ENCODE results near the gene PLXNA2.

Gene PLXNA2

GRCh38 chr1:208060215-208060869 lies 183.8 kb downstream of the PLXNA2 start:
- Histone ChIP-seq H3K27ac (ENCODE audit: low read length) (no peak overlapping the region), H3K36me3 (ENCODE audit: insufficient read depth, low read length) (no peaks in the 10 kb centered on the region), H2AFZ (ENCODE audit: low read depth, low read length) (no peak overlapping the region), H3K4me3 (ENCODE audit: low read depth in 1 of 2, low read length in 2 of 2) (no peak overlapping the region), H3K9ac (ENCODE audit: low read depth, low read length) (no peak overlapping the region), H4K20me1 (ENCODE audit: insufficient read depth, low read length) (no peaks in the 10 kb centered on the region), H3K9me3 (ENCODE audit: insufficient read depth, low read length, severe bottlenecking) (no peaks in the 10 kb centered on the region), H3K4me1 (ENCODE audit: insufficient read depth, low read length) (no peaks in the 10 kb centered on the region), H3K4me2 (ENCODE audit: insufficient read depth, low read length) (no peak overlapping the region), H3K27me3 (ENCODE audit: insufficient read depth, low read length, poor library complexity) (peaks cover 30% of the 10 kb centered on the region), H3K79me2 (ENCODE audit: insufficient read depth, low read length) (no peaks in the 10 kb centered on the region)
- ATAC-seq (ENCODE audit: insufficient read depth, low read depth) (no peak), DNase-seq (no peak)
- no peak for TF ChIP-seq CTCF (IDR thresholded peaks at IDR 0.05; ENCODE audit: borderline replicate concordance, extremely low read depth, low read length, poor library complexity, severe bottlenecking)
- TF ChIP-seq EZH2 (IDR thresholded peaks at IDR 0.05; ENCODE audit: borderline replicate concordance, low read depth, low read length, severe bottlenecking), result no peak

GRCh38 chr1:208059409-208060001 lies 184.7 kb downstream of the PLXNA2 start:
- no peaks in the 10 kb centered on the region for H3K79me2 ChIP-seq (ENCODE audit: insufficient read depth, low read length)
- ATAC-seq (ENCODE audit: insufficient read depth, low read depth) (no peak), DNase-seq (no peak)
- H3K4me2 ChIP-seq (ENCODE audit: insufficient read depth, low read length), result no peak overlapping the region
- H3K27me3 ChIP-seq (ENCODE audit: insufficient read depth, low read length, poor library complexity), result peaks cover 36% of the 10 kb centered on the region
- no peaks in the 10 kb centered on the region for H3K36me3 ChIP-seq (ENCODE audit: insufficient read depth, low read length)
- H3K4me3 ChIP-seq (ENCODE audit: low read depth in 1 of 2, low read length in 2 of 2), result no peak overlapping the region
- no peak overlapping the region for H3K9ac ChIP-seq (ENCODE audit: low read depth, low read length)
- no peaks in the 10 kb centered on the region for H3K9me3 ChIP-seq (ENCODE audit: insufficient read depth, low read length, severe bottlenecking)
- no peak overlapping the region for H2AFZ ChIP-seq (ENCODE audit: low read depth, low read length)
- TF ChIP-seq CTCF (IDR thresholded peaks at IDR 0.05; ENCODE audit: borderline replicate concordance, extremely low read depth, low read length, poor library complexity, severe bottlenecking) (no peak), EZH2 (IDR thresholded peaks at IDR 0.05; ENCODE audit: borderline replicate concordance, low read depth, low read length, severe bottlenecking) (no peak)
- 0 out of 2 replicates have a peak, but pooled peaks cover under 1% of the 10 kb centered on the region for H4K20me1 ChIP-seq (ENCODE audit: insufficient read depth, low read length)
- no peak overlapping the region for H3K27ac ChIP-seq (ENCODE audit: low read length)
- no peaks in the 10 kb centered on the region for H3K4me1 ChIP-seq (ENCODE audit: insufficient read depth, low read length)

DNA sequence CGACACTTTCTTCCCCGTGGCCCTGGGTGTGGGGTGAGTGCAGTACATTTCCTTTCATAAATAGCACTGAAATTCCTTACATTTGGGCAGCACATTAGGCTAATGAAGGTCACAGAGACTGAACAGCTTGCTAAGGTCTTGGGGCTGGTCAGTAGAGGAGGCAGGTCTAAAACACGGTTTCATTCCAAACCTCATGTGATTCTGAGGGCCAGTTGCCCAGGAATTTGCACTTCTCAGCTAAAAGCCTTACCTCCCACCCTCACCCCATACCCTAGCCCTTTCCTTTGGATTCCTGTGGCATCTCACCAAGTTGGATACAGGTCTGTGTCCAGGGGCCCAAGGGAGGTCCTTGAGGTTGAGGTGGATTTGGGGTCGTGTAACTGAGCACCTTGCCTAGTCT lies 185.4 kb downstream of the PLXNA2 start:
- no peak overlapping the region for H3K9ac ChIP-seq (ENCODE audit: low read depth, low read length)
- no peaks in the 10 kb centered on the region for H3K9me3 ChIP-seq (ENCODE audit: insufficient read depth, low read length, severe bottlenecking)
- DNase-seq, result no peak
- no peaks in the 10 kb centered on the region for H3K36me3 ChIP-seq (ENCODE audit: insufficient read depth, low read length)
- peaks cover 36% of the 10 kb centered on the region for H3K27me3 ChIP-seq (ENCODE audit: insufficient read depth, low read length, poor library complexity)
- H4K20me1 ChIP-seq (ENCODE audit: insufficient read depth, low read length), result 0 out of 2 replicates have a peak, but pooled peaks cover 3% of the 10 kb centered on the region
- no peak overlapping the region for H2AFZ ChIP-seq (ENCODE audit: low read depth, low read length)
- H3K4me1 ChIP-seq (ENCODE audit: insufficient read depth, low read length), result no peaks in the 10 kb centered on the region
- no peak overlapping the region for H3K4me2 ChIP-seq (ENCODE audit: insufficient read depth, low read length)
- no peak for ATAC-seq (ENCODE audit: insufficient read depth, low read depth)
- H3K27ac ChIP-seq (ENCODE audit: low read length), result no peak overlapping the region
- no peak overlapping the region for H3K4me3 ChIP-seq (ENCODE audit: low read depth in 1 of 2, low read length in 2 of 2)
- TF ChIP-seq CTCF (IDR thresholded peaks at IDR 0.05; ENCODE audit: borderline replicate concordance, extremely low read depth, low read length, poor library complexity, severe bottlenecking), result no peak
- no peak for TF ChIP-seq EZH2 (IDR thresholded peaks at IDR 0.05; ENCODE audit: borderline replicate concordance, low read depth, low read length, severe bottlenecking)
- no peaks in the 10 kb centered on the region for H3K79me2 ChIP-seq (ENCODE audit: insufficient read depth, low read length)
